ENCODE data around the gene AKT3.

The AKT3 gene

DNA sequence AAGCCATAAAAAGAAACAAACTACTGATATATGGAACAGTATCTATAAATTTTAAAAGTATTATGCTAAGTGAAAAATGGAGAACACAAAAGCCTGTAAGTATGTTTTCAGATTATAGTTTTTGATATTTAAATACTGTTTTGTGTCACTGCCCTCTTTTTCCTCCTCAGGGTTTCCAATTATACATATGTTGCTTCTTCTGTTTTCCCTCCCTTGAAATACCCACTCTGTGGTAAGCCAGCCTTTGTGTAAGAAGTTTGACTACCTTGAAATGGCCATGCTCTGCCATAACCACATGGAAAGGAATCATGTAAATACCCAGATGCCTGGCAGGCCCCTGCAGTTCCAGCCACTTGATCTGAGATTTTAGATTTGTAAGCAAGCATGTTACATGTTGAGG is 248.3 kb downstream of the AKT3 start:
- TF ChIP-seq CREB1 (IDR thresholded peaks at IDR 0.05; ENCODE audit: low read depth) (no peak), RAD21 (IDR thresholded peaks at IDR 0.05; ENCODE audit: low read depth) (no peak), TAF1 (IDR thresholded peaks at IDR 0.05; ENCODE audit: low read depth) (no peak), EP300 (IDR thresholded peaks at IDR 0.05; ENCODE audit: borderline replicate concordance) (no peak), FOXM1 (IDR thresholded peaks at IDR 0.05; ENCODE audit: borderline replicate concordance, low read depth) (no peak), NFIC (IDR thresholded peaks at IDR 0.05) (no peak), YY1 (IDR thresholded peaks at IDR 0.05; ENCODE audit: low read depth) (no peak), ZBTB7A (IDR thresholded peaks at IDR 0.05; ENCODE audit: low read depth) (no peak), TCF12 (IDR thresholded peaks at IDR 0.05; ENCODE audit: low read depth) (no peak), EGR1 (IDR thresholded peaks at IDR 0.05) (no peak)
- TF ChIP-seq, protein P1, sequence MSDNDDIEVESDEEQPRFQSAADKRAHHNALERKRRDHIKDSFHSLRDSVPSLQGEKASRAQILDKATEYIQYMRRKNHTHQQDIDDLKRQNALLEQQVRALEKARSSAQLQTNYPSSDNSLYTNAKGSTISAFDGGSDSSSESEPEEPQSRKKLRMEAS (IDR thresholded peaks at IDR 0.05): no peak
- TF ChIP-seq, protein P2, sequence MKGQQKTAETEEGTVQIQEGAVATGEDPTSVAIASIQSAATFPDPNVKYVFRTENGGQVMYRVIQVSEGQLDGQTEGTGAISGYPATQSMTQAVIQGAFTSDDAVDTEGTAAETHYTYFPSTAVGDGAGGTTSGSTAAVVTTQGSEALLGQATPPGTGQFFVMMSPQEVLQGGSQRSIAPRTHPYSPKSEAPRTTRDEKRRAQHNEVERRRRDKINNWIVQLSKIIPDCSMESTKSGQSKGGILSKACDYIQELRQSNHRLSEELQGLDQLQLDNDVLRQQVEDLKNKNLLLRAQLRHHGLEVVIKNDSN (IDR thresholded peaks at IDR 0.05): no peak
- TF ChIP-seq, protein P3, sequence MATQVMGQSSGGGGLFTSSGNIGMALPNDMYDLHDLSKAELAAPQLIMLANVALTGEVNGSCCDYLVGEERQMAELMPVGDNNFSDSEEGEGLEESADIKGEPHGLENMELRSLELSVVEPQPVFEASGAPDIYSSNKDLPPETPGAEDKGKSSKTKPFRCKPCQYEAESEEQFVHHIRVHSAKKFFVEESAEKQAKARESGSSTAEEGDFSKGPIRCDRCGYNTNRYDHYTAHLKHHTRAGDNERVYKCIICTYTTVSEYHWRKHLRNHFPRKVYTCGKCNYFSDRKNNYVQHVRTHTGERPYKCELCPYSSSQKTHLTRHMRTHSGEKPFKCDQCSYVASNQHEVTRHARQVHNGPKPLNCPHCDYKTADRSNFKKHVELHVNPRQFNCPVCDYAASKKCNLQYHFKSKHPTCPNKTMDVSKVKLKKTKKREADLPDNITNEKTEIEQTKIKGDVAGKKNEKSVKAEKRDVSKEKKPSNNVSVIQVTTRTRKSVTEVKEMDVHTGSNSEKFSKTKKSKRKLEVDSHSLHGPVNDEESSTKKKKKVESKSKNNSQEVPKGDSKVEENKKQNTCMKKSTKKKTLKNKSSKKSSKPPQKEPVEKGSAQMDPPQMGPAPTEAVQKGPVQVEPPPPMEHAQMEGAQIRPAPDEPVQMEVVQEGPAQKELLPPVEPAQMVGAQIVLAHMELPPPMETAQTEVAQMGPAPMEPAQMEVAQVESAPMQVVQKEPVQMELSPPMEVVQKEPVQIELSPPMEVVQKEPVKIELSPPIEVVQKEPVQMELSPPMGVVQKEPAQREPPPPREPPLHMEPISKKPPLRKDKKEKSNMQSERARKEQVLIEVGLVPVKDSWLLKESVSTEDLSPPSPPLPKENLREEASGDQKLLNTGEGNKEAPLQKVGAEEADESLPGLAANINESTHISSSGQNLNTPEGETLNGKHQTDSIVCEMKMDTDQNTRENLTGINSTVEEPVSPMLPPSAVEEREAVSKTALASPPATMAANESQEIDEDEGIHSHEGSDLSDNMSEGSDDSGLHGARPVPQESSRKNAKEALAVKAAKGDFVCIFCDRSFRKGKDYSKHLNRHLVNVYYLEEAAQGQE (IDR thresholded peaks at IDR 0.05; ENCODE audit: low read depth): no peak

DNA sequence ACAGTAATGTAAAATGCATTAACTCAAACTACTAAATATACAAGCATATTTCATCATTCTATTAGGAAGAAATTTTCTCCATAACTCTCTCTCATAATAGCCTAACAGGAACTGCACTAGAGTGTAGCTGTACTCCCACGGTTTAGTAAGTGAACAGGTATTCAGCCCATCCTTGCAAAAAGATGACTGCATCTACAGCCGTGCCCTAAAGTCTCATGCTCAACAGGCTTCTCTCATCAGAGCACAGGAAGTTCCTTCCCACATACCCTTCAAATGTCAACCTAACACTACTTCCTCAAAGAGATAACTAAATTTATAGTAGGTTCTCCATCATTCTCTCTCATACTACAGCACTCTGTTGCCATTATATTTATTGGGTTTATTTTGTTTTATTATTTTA is 251.6 kb downstream of the AKT3 start:
- no peak for TF ChIP-seq FOXM1 (IDR thresholded peaks at IDR 0.05; ENCODE audit: borderline replicate concordance, low read depth)
- no peak for TF ChIP-seq EP300 (IDR thresholded peaks at IDR 0.05; ENCODE audit: borderline replicate concordance)
- TF ChIP-seq TCF12 (IDR thresholded peaks at IDR 0.05; ENCODE audit: low read depth): no peak
- no peak for TF ChIP-seq CEBPB (IDR thresholded peaks at IDR 0.05)
- no peak for TF ChIP-seq NFIC (IDR thresholded peaks at IDR 0.05)

DNA sequence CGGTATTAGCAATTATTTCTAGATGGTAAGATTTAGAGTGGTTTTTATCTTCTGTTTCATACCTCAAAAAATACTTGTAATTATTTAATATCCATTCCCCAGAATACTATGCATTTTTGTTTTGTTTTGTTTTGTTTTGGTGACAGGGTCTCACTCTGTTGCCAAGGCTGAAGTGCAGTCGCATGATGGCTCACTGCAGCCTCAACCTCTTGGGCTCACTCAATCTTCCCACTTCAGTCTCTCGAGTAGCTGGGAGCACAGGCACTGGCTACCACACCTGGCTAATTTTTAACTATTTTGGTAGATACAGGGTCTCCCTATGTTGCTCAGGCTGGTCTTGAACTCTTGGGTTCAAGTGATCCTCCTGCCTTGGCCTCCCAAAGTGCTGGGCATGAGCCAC is 252.7 kb downstream of the AKT3 start:
- TF ChIP-seq RAD21 (IDR thresholded peaks at IDR 0.05; ENCODE audit: low read depth): no peak
- no peak for TF ChIP-seq ZBTB7A (IDR thresholded peaks at IDR 0.05; ENCODE audit: low read depth)
- no peak for TF ChIP-seq TCF12 (IDR thresholded peaks at IDR 0.05; ENCODE audit: low read depth)

DNA sequence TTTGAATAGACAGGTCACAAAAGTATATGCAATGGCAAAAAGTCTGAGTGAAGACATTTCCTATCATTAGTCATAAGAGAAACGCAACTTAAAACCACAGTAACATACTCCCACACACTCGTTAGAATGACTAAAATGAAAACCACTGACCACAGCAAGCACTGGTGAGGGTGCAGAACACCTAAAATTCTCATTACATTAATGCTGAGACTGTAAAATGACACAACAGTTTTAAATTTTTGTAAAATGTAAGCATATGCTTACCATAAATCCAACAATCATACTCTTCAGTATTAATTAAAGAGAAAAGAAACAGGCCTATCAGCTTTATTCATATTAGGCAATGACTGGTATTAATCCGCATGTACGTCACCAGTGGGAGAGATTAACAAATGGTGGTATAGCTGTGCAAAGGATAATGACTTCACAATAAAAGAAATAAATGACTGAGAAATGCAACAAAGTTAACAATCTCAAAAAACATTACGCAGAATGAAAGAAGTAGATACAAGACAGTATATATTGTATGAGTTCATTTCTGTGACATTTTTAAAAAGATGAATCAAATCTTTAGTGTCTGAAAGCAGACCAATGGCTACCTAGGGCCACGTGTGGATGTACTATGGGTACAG is 253.5 kb downstream of the AKT3 start:
- TF ChIP-seq EP300 (IDR thresholded peaks at IDR 0.05; ENCODE audit: borderline replicate concordance) (no peak), CREB1 (IDR thresholded peaks at IDR 0.05; ENCODE audit: low read depth) (no peak), CEBPB (IDR thresholded peaks at IDR 0.05) (no peak), NFIC (IDR thresholded peaks at IDR 0.05) (no peak), TCF12 (IDR thresholded peaks at IDR 0.05; ENCODE audit: low read depth) (no peak), FOXM1 (IDR thresholded peaks at IDR 0.05; ENCODE audit: borderline replicate concordance, low read depth) (no peak), TAF1 (IDR thresholded peaks at IDR 0.05; ENCODE audit: low read depth) (no peak), YY1 (IDR thresholded peaks at IDR 0.05; ENCODE audit: low read depth) (no peak)
- TF ChIP-seq, protein P1 (IDR thresholded peaks at IDR 0.05): no peak
- TF ChIP-seq, protein P3 (IDR thresholded peaks at IDR 0.05; ENCODE audit: low read depth): no peak
- TF ChIP-seq, protein P2 (IDR thresholded peaks at IDR 0.05): no peak

DNA sequence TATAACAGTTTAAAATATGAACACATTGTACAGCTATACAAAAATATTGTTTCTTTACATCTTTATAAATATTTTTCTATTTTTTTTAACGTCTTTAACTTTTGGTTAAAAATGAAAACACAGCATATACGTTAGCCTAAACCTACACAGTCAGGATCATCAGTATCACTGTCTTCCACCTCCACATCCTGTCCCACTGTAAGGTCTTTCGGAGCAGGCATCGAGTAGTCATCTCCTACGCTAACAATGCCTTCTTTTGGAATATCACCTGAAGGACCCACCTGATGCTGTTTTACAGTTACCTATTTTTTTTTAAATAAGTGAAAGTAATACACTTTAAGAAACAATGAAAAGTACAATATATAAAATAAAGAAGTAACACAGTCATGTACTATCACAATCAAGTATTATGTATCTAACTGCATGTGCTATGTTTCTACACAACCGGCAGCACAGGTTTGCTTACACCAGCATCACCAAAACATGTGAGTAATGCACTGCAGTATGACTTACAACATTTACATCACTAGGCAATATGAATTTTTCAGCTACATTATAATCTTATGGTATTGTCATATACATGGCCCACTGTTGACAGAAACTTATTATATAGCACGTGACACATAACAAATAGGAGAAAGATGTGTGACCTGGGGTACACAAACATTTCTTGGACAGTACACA is 254.4 kb downstream of the AKT3 start:
- no peak for TF ChIP-seq TAF1 (IDR thresholded peaks at IDR 0.05; ENCODE audit: low read depth)
- TF ChIP-seq CREB1 (IDR thresholded peaks at IDR 0.05; ENCODE audit: low read depth): no peak
- no peak for TF ChIP-seq EP300 (IDR thresholded peaks at IDR 0.05; ENCODE audit: borderline replicate concordance)
- TF ChIP-seq, protein P2 (IDR thresholded peaks at IDR 0.05): no peak
- TF ChIP-seq FOXM1 (IDR thresholded peaks at IDR 0.05; ENCODE audit: borderline replicate concordance, low read depth): no peak
- TF ChIP-seq NFIC (IDR thresholded peaks at IDR 0.05): no peak
- TF ChIP-seq, protein P3 (IDR thresholded peaks at IDR 0.05; ENCODE audit: low read depth): no peak
- no peak for TF ChIP-seq RAD21 (IDR thresholded peaks at IDR 0.05; ENCODE audit: low read depth)
- TF ChIP-seq YY1 (IDR thresholded peaks at IDR 0.05; ENCODE audit: low read depth): no peak
- TF ChIP-seq, protein P1 (IDR thresholded peaks at IDR 0.05): no peak
- TF ChIP-seq EGR1 (IDR thresholded peaks at IDR 0.05): no peak
- no peak for TF ChIP-seq TEAD4 (IDR thresholded peaks at IDR 0.05)
- TF ChIP-seq ZBTB7A (IDR thresholded peaks at IDR 0.05; ENCODE audit: low read depth): no peak
- no peak for TF ChIP-seq CEBPB (IDR thresholded peaks at IDR 0.05)
